Psoas muscle (tissue), 8 donors: Measurements from ENCODE around the gene AGPS. TPM values are rescaled to one million over a fixed set of nuclear protein-coding genes. Genes with fewer than 3 reads are reported as not detected.

Experiments used
- ATAC-seq, 4 donors: fragments of 200-7000 bp; cut with Tn5 transposase; one replicate each; pipeline ENCODE4 v1.9.1; 2020; ENCODE audit warnings: moderate library complexity in 3 of 4, mild to moderate bottlenecking in 2 of 4
- DNase-seq, 2 donors: peaks; one replicate each; pipeline ENCODE4 v3.0.0-alpha.2; 2020
- H3K27ac ChIP-seq: fragments of 200-600 bp; one replicate; pipeline ENCODE4 v1.8.0; 2022
- H3K27me3 ChIP-seq, 3 donors: fragments of 200-600 bp in 1 of 3; one replicate each; pipeline versions ENCODE4 v1.6.1 to v1.8.0; 2013 to 2022; ENCODE audit warnings: low read length in 2 of 3, mild to moderate bottlenecking in 2 of 3, moderate library complexity in 1 of 3; ENCODE audit not compliant: insufficient read depth in 3 of 3
- H3K36me3 ChIP-seq, 2 donors: fragments of 200-600 bp in 1 of 2; one replicate each; pipeline versions ENCODE4 v1.6.1 to v1.8.0; 2013 to 2022; ENCODE audit warnings: low read depth in 1 of 2, mild to moderate bottlenecking in 1 of 2, moderate library complexity in 1 of 2; ENCODE audit not compliant: insufficient read depth in 1 of 2
- H3K4me1 ChIP-seq: fragments of 200-600 bp; one replicate; pipeline ENCODE4 v1.8.0; 2022
- H3K4me3 ChIP-seq: fragments of 200-600 bp; one replicate; pipeline ENCODE4 v1.8.0; 2022; ENCODE audit warnings: mild to moderate bottlenecking
- H3K9me3 ChIP-seq: fragments of 200-600 bp; one replicate; pipeline ENCODE4 v1.8.0; 2022
- CTCF ChIP-seq: fragments of 200-600 bp; IDR thresholded peaks from one replicate; pipeline ENCODE4 v1.8.0; 2022; ENCODE audit warnings: antibody characterized with exemption
- WGBS, 3 donors: extraction: QIAGEN DNeasy Blood & Tissue Kit; methylation state at CpG; one replicate each; pipeline versions ENCODE4 v1.1.6 to v1.1.7; 2013; 5-methylcytosine and 5-hydroxymethylcytosine counted together
- intact Hi-C, 2 donors: fragments of 100-400 bp; cut with DNase I; formaldehyde crosslinking; loops; one replicate each; pipeline versions ENCODE4 v1.11.0 to v1.14.2; 2022
- polyA plus RNA-seq, 3 donors: library from polyadenylated mRNA; stranded (reverse); fragments of 200-250 nt; gene quantifications; one replicate each; pipeline ENCODE4 v1.2.3, GENCODE V29; 2013
- total RNA-seq, 4 donors: library from RNA; stranded (reverse); fragmentation: NEBNext Ultra II Directional in 2 of 4; extraction: Animal tissue kit (Norgen Biotek cat#: 25700) in 2 of 4; gene quantifications; one replicate each; pipeline versions ENCODE4 v1.2.1 to v1.2.4, GENCODE V29; 2021 to 2023
- donor health status: healthy with polysubstance abuse.
- donor health status: DM: no; HTN: no; CAD: no; lungs with moderate emphysema.
- donor health status: Bipolar disorder and iron deficiency.
- donor health status: healthy.
- donor health status: DM: yes; HTN: yes; CAD: no.
- donor health status: DM: no; HTN: no; CAD: no.
- donor health status: DM: no; HTN: no; CAD: no.
- donor health status: DM: yes; HTN: yes; CAD: no.

The AGPS gene
- total and polyA plus RNA-seq, 7 donors, result 7.8 to 32.2 (median 26.6) TPM

GRCh38 chr2:177467646-177468045 lies 75.1 kb downstream of the AGPS start:
- no peak for DNase-seq
- Histone ChIP-seq H3K27ac (no peak overlapping the region), H3K27me3 (no peaks in the 10 kb centered on the region), H3K4me3 (no peak overlapping the region), H3K36me3 (peaks cover 0 to 13% of the 10 kb centered on the region in 2 donors), H3K9me3 (peaks cover 23% of the 10 kb centered on the region), H3K4me1 (peaks cover 4% of the 10 kb centered on the region)
- intact Hi-C loops, result no loop called here
- no peak for TF ChIP-seq CTCF
- WGBS, 3 donors, result 41 to 49% (median 47%) methylated on average over 1 of the region's 1 CpG
- ATAC-seq, result peak in 3 of 4 donors; percentile 34 to 69 (median 58)

- peaks cover 0 to 7% of the 10 kb centered on the region in 2 donors for H3K36me3 ChIP-seq
- H3K4me1 ChIP-seq, result no peaks in the 10 kb centered on the region
- TF ChIP-seq CTCF, result no peak
- DNase-seq (no peak), ATAC-seq (no peak)
- no peak overlapping the region for H3K27ac ChIP-seq
- no peak overlapping the region for H3K4me3 ChIP-seq
- H3K9me3 ChIP-seq, result peaks cover 22% of the 10 kb centered on the region
- WGBS, 3 donors, result 95 to 99% (median 99%) methylated on average over 2 of the region's 2 CpGs
- H3K27me3 ChIP-seq, result no peaks in the 10 kb centered on the region
- intact Hi-C loops, result no loop called here
Measured at GRCh38 chr2:177471990-177472389, 79.4 kb downstream of the AGPS start.

- Histone ChIP-seq H3K27me3 (no peaks in the 10 kb centered on the region), H3K9me3 (peaks cover 22% of the 10 kb centered on the region), H3K27ac (no peak overlapping the region)
Measured at GRCh38 chr2:177474301-177474700, 81.7 kb downstream of the AGPS start.

GRCh38 chr2:177474998-177475397 lies 82.4 kb downstream of the AGPS start:
- intact Hi-C loops, result no loop called here
- peaks cover 22% of the 10 kb centered on the region for H3K9me3 ChIP-seq
- no peak overlapping the region for H3K4me3 ChIP-seq
- ATAC-seq (no peak), DNase-seq (no peak)
- H3K27ac ChIP-seq, result no peak overlapping the region
- no peaks in the 10 kb centered on the region for H3K27me3 ChIP-seq
- H3K4me1 ChIP-seq, result no peaks in the 10 kb centered on the region
- H3K36me3 ChIP-seq, result peaks cover 0 to 7% of the 10 kb centered on the region in 2 donors
- 92 to 96% (median 92%) methylated on average over 1 of the region's 1 CpG for WGBS, 3 donors
- TF ChIP-seq CTCF, result no peak

More at GRCh38 chr2:177474301-177474700, 81.7 kb downstream of the AGPS start:
- Histone ChIP-seq H3K36me3 (peaks cover 0 to 7% of the 10 kb centered on the region in 2 donors), H3K4me3 (no peak overlapping the region), H3K4me1 (no peaks in the 10 kb centered on the region)
- ATAC-seq, result no peak
- intact Hi-C loops, result no loop called here
- TF ChIP-seq CTCF, result no peak
- DNase-seq, result no peak
- WGBS, 3 donors, result 90 to 96% (median 93%) methylated on average over 4 of the region's 4 CpGs

- H3K4me3 ChIP-seq, result no peak overlapping the region
- intact Hi-C loops, result no loop called here
- peaks cover 0 to 8% of the 10 kb centered on the region in 2 donors for H3K36me3 ChIP-seq
- no peak for ATAC-seq
- no peak for TF ChIP-seq CTCF
- peaks cover 11% of the 10 kb centered on the region for H3K9me3 ChIP-seq
- no peak for DNase-seq
- no peak overlapping the region for H3K27ac ChIP-seq
- WGBS, 3 donors, result 98 to 100% (median 98%) methylated on average over 5 of the region's 5 CpGs
- H3K4me1 ChIP-seq, result no peaks in the 10 kb centered on the region
- no peaks in the 10 kb centered on the region for H3K27me3 ChIP-seq
Measured at GRCh38 chr2:177476897-177477296, 84.3 kb downstream of the AGPS start.
